Retinal pigment epithelial cell (primary cell): ENCODE results near the gene WASF2.
"Not testable (repeated sequence)": the region's sequence is repeated elsewhere in the genome, so short reads cannot be mapped to it uniquely, and the experiment has no call there.

Source experiments
- DNase-seq: peaks from one replicate; pipeline ENCODE4 v3.0.0-alpha.2; 2010; ENCODE audit warnings: low read depth
- H3K4me3 ChIP-seq: 2 replicates; pipeline ENCODE4 v1.5.1; 2011; ENCODE audit warnings: mild to moderate bottlenecking, low read length, control low read depth, moderate library complexity
- CTCF ChIP-seq: conservative IDR thresholded peaks from 2 replicates; pipeline ENCODE4 v1.5.1; 2011; ENCODE audit warnings: low read depth, low read length, control low read depth, inconsistent platforms

The WASF2 gene

DNA sequence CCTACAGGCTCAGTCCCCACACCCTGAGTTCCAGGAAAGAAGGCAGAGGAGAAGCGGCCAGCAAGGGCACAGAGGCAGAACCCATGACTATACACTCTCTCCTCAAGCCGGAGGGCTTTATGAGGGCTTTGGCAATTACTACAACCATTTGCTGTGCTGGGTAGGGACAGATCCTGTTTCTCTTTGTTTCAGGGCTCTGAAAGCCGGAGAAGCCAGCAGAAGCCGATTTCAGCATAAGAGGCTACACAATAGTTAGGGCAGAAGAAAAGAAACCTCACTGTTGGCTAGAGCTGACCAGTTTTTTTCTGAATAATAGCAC lies 83.6 kb downstream of the WASF2 start:
- H3K4me3 ChIP-seq = no peak overlapping the region
- DNase-seq = no peak
- TF ChIP-seq CTCF = no peak

DNA sequence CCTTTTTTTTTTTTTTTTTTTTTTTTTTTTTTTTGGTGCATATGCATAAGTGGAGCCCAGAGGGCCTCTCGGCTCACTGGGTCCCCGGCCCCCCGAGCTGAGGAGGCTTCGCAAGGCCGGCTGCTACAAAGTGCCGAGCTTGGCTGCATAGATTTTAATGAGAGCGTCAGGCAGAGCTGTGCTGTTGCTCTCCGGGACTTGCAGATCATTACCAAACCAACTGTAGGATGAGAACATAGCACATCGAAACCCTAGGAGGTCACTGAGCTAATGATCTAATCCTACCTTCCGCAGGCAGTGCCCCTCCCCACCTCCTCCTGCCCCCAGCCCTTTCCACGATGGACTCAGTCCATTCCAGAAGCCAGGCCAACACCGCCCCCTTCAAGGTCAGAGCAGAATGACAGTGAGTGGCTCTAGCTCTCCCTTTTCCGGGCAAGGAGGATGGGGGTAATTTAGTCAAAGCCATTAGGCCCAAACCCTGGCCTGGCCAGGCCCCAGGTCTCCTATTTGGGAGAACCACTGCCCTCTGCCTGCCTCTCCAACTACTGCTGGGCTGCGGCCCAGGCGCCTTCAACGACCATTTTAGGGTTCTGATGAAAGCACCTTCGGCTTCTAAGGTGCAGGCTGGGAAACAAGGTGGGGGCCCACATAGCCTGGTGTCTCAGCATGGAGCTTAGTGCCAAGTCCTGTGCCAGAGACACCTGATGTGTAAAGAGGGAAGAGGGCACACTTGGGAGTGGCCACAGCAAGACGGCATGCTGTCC lies 84.2 kb downstream of the WASF2 start:
- TF ChIP-seq CTCF = peak; percentile 0
- DNase-seq, H3K4me3 ChIP-seq: not testable (repeated sequence)

- H3K4me3 ChIP-seq = no peak overlapping the region
- no peak for DNase-seq
- TF ChIP-seq CTCF = no peak
Measured at GRCh38 chr1:27405074-27405473, 84.9 kb downstream of the WASF2 start.

DNA sequence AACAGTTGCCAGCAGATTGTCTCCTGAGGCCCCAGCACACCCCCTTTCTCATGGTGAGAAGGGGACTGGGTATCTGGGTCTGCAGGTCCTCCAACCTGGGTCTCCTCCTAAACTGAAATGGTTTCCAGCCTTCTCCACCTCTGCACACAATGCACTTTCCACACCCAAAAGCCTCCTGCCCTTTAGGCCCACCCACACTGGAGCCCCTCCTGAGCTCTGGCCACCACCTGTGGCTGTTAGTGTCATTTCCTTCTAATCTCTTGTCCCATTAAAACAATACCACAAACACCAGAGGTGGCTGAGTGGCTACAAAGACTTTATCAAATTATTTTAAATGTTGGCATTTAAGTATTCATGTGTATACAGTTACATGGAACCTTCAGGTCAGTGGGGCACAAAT lies 86.0 kb downstream of the WASF2 start:
- H3K4me3 ChIP-seq = no peak overlapping the region
- TF ChIP-seq CTCF = no peak
- no peak for DNase-seq

DNA sequence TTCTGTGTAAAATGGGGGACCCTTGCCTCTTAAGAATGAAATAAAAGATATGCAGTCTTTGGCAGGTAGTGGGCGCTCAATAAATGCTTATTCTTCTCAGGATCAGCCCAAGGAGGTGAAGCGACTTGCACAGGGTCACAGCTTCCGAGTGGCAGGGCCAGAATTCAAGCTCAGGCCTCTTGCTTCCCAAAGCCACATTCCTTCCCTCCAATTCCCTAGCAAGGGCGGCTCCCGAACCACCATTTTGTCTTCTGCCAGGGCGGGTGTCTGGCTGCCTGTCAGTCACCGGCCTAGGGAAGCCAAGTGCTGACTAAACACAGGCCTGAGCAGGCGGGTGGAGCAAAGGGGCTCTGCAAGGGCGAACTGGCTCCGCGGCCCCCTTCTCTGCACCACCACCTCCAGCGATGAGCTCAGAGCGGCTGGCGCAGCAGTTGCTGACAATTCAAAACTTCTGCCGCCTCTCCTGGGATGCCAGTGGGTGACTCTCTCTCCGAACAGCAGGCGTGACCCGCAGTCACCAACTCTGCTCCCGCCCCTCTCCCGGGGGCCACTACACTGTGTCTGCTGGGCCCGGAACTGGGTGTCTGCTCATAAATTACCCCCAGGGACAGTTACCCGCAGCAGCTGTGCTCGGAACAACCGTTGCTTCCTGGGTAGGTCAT lies 86.8 kb downstream of the WASF2 start:
- H3K4me3 ChIP-seq = no peak overlapping the region
- DNase-seq = no peak
- TF ChIP-seq CTCF = peak; percentile 30

GRCh38 chr1:27402349-27402754 lies 87.6 kb downstream of the WASF2 start:
- DNase-seq = peak; percentile 56
- no peak overlapping the region for H3K4me3 ChIP-seq

More at GRCh38 chr1:27402349-27402754, 87.6 kb downstream of the WASF2 start:
- TF ChIP-seq CTCF = peak; percentile 88
